CD4-positive, alpha-beta memory T cell (primary cell): ENCODE results near the gene ANKRD36. TPM values are rescaled to one million over a fixed set of nuclear protein-coding genes. Genes with fewer than 3 reads are reported as not detected.
A peak's percentile ranks its signal among the peaks of the same experiment; 100 is the strongest.
"Not testable (repeated sequence)": the region's sequence is repeated elsewhere in the genome, so short reads cannot be mapped to it uniquely, and the experiment has no call there.

Experiments used
- CTCF ChIA-PET: fragments of 350-600 bp; sonication (Branson Sonifier 250); formaldehyde crosslinking; loops from one replicate; lab custom pipeline; 2021; ENCODE audit warnings: inconsistent platforms; ENCODE audit not compliant: partially characterized antibody; lab: Charles Lee
- POLR2A ChIA-PET: fragments of 350-600 bp; sonication (Branson Sonifier 250); formaldehyde crosslinking; loops from one replicate; lab custom pipeline; 2021; ENCODE audit not compliant: partially characterized antibody; lab: Charles Lee
- DNase-seq, 5 donors: peaks; one replicate each; pipeline versions ENCODE4 v3.0.0 to v3.0.0-alpha.2; 2020 to 2022; ENCODE audit warnings: mixed read lengths in 1 of 5
- H3K27ac ChIP-seq: one replicate; pipeline ENCODE4 v1.7.0; 2013; ENCODE audit warnings: low read depth, low read length
- H3K27me3 ChIP-seq: 2 replicates; pipeline ENCODE4 v1.7.0; 2013; ENCODE audit warnings: mild to moderate bottlenecking, low read length, moderate library complexity; ENCODE audit not compliant: insufficient read depth
- H3K36me3 ChIP-seq: 2 replicates; pipeline ENCODE4 v1.7.0; 2013; ENCODE audit warnings: mild to moderate bottlenecking, low read length, moderate library complexity; ENCODE audit not compliant: insufficient read depth
- H3K4me1 ChIP-seq: 2 replicates; pipeline ENCODE4 v1.7.0; 2013; ENCODE audit warnings: mild to moderate bottlenecking, low read length, moderate library complexity; ENCODE audit not compliant: insufficient read depth
- H3K4me3 ChIP-seq, 2 donors: one replicate each; pipeline ENCODE4 v1.7.0; 2013; ENCODE audit warnings: low read length in 2 of 2, mild to moderate bottlenecking in 1 of 2
- H3K9me3 ChIP-seq, 2 donors: one replicate each; pipeline ENCODE4 v1.7.0; 2013; ENCODE audit warnings: low read length in 2 of 2, control low read depth in 1 of 2; ENCODE audit not compliant: control insufficient read depth in 1 of 2
- H3K27ac Mint-ChIP-seq, 7 donors: one replicate each; pipeline ENCODE4 v1.8.0; 2020 to 2021; ENCODE audit warnings: mixed read lengths in 7 of 7, mild to moderate bottlenecking in 6 of 7, inconsistent platforms in 3 of 7, moderate library complexity in 3 of 7
- H3K27me3 Mint-ChIP-seq, 2 donors: one replicate each; pipeline ENCODE4 v1.8.0; 2020 to 2021; ENCODE audit warnings: mixed read lengths in 2 of 2
- H3K36me3 Mint-ChIP-seq, 2 donors: one replicate each; pipeline ENCODE4 v1.8.0; 2020 to 2021; ENCODE audit warnings: mixed read lengths in 2 of 2, inconsistent platforms in 1 of 2, mild to moderate bottlenecking in 1 of 2
- H3K4me1 Mint-ChIP-seq, 4 donors: one replicate each; pipeline ENCODE4 v1.8.0; 2020 to 2021; ENCODE audit warnings: mixed read lengths in 4 of 4, mild to moderate bottlenecking in 1 of 4
- H3K4me3 Mint-ChIP-seq, 8 donors: one replicate each; pipeline ENCODE4 v1.8.0; 2020 to 2021; ENCODE audit warnings: mixed read lengths in 8 of 8, mild to moderate bottlenecking in 7 of 8, moderate library complexity in 6 of 8, inconsistent platforms in 3 of 8
- H3K9me3 Mint-ChIP-seq, 8 donors: one replicate each; pipeline ENCODE4 v1.8.0; 2020 to 2021; ENCODE audit warnings: mixed read lengths in 8 of 8, mild to moderate bottlenecking in 5 of 8, inconsistent platforms in 3 of 8, moderate library complexity in 1 of 8
- intact Hi-C: fragments of 100-400 bp; cut with micrococcal nuclease; formaldehyde crosslinking; loops from one replicate; pipeline ENCODE4 v1.15.1; 2023
- polyA plus RNA-seq, 2 donors: library from polyadenylated mRNA; unstranded; fragments of 300-500 nt; fragmentation: Illumina TruSeq; gene quantifications; one replicate each; pipeline ENCODE4 v1.2.3, GENCODE V29; 2021
- total RNA-seq, 2 experiments: library from RNA; stranded (reverse); gene quantifications; one replicate each; pipeline ENCODE4 v1.2.3, GENCODE V29; 2021

The ANKRD36 gene
- total and polyA plus RNA-seq, 4 experiments from 2014 or later, result 3.2 to 83.4 (median 43.9) TPM

- POLR2A ChIA-PET, H3K4me1 Mint-ChIP-seq: not testable (repeated sequence)
- peaks cover 50 to 68% of the 10 kb centered on the region in 2 donors for H3K36me3 Mint-ChIP-seq
Observed at GRCh38 chr2:97195349-97195748, 82.4 kb downstream of the ANKRD36 start.

GRCh38 chr2:97197251-97197650 is 84.3 kb downstream of the ANKRD36 start:
- H3K9me3 ChIP-seq, H3K27me3 Mint-ChIP-seq, H3K9me3 Mint-ChIP-seq, POLR2A ChIA-PET, DNase-seq, H3K4me3 ChIP-seq, H3K27ac Mint-ChIP-seq, H3K4me3 Mint-ChIP-seq, H3K4me1 ChIP-seq, H3K27ac ChIP-seq, H3K4me1 Mint-ChIP-seq, H3K27me3 ChIP-seq, CTCF ChIA-PET: not testable (repeated sequence)
- H3K36me3 Mint-ChIP-seq, result peaks cover 42 to 54% of the 10 kb centered on the region in 2 donors
- H3K36me3 ChIP-seq, result peaks cover 22% of the 10 kb centered on the region
- intact Hi-C loops, result loop anchor here (5.0 kb wide), 1 partner anchor 350 kb away; no protein-coding TSS in a partner anchor

More at GRCh38 chr2:97195349-97195748, 82.4 kb downstream of the ANKRD36 start:
- H3K36me3 ChIP-seq, result peaks cover 35% of the 10 kb centered on the region
- H3K27me3 ChIP-seq, H3K9me3 Mint-ChIP-seq, H3K4me3 ChIP-seq, H3K4me1 ChIP-seq, DNase-seq, H3K27ac ChIP-seq, H3K27me3 Mint-ChIP-seq, H3K9me3 ChIP-seq, CTCF ChIA-PET, H3K4me3 Mint-ChIP-seq: not testable (repeated sequence)
- H3K27ac Mint-ChIP-seq, result peak overlapping the region in 1 of 7 donors; percentile 8
- intact Hi-C loops, result loop anchor here (5.0 kb wide), 1 partner anchor 352 kb away; no protein-coding TSS in a partner anchor

- intact Hi-C loops, H3K9me3 ChIP-seq, H3K27me3 Mint-ChIP-seq, H3K27ac Mint-ChIP-seq, H3K4me3 Mint-ChIP-seq, H3K4me1 ChIP-seq, H3K27me3 ChIP-seq, H3K27ac ChIP-seq, DNase-seq, POLR2A ChIA-PET, H3K4me3 ChIP-seq, H3K9me3 Mint-ChIP-seq, CTCF ChIA-PET, H3K4me1 Mint-ChIP-seq: not testable (repeated sequence)
- H3K36me3 Mint-ChIP-seq, result peaks cover 14 to 44% of the 10 kb centered on the region in 2 donors
- H3K36me3 ChIP-seq, result peaks cover 11% of the 10 kb centered on the region
Observed at GRCh38 chr2:97200887-97201286, 87.9 kb downstream of the ANKRD36 start.

- peaks cover 11 to 42% of the 10 kb centered on the region in 2 donors for H3K36me3 Mint-ChIP-seq
- DNase-seq, POLR2A ChIA-PET, H3K4me3 ChIP-seq, H3K27me3 Mint-ChIP-seq, H3K36me3 ChIP-seq, H3K4me1 Mint-ChIP-seq, H3K9me3 Mint-ChIP-seq, CTCF ChIA-PET, H3K4me3 Mint-ChIP-seq, H3K9me3 ChIP-seq, H3K27ac Mint-ChIP-seq, intact Hi-C loops, H3K27ac ChIP-seq, H3K27me3 ChIP-seq, H3K4me1 ChIP-seq: not testable (repeated sequence)
Observed at GRCh38 chr2:97202643-97203250, 89.8 kb downstream of the ANKRD36 start.

- intact Hi-C loops, result no loop called here
- no peak overlapping the region for H3K4me3 Mint-ChIP-seq
- Histone ChIP-seq H3K9me3 (no peaks in the 10 kb centered on the region), H3K36me3 (peaks cover 4% of the 10 kb centered on the region), H3K4me1 (no peaks in the 10 kb centered on the region), H3K27ac (no peak overlapping the region), H3K4me3 (no peak overlapping the region), H3K27me3 (no peaks in the 10 kb centered on the region)
- POLR2A ChIA-PET, result no interaction called here
- no peaks in the 10 kb centered on the region for H3K9me3 Mint-ChIP-seq
- no peak for DNase-seq
- no peaks in the 10 kb centered on the region for H3K27me3 Mint-ChIP-seq
- CTCF ChIA-PET, result no interaction called here
- no peak overlapping the region for H3K27ac Mint-ChIP-seq
- H3K4me1 Mint-ChIP-seq, result no peaks in the 10 kb centered on the region
- peaks cover 39 to 68% of the 10 kb centered on the region in 2 donors for H3K36me3 Mint-ChIP-seq
Observed at GRCh38 chr2:97210325-97210724, 97.4 kb downstream of the ANKRD36 start.

GRCh38 chr2:97215025-97215424 is 102.1 kb downstream of the ANKRD36 start:
- peaks cover 28 to 46% of the 10 kb centered on the region in 2 donors for H3K36me3 Mint-ChIP-seq

GRCh38 chr2:97230848-97231585 is 118.1 kb downstream of the ANKRD36 start:
- H3K36me3 Mint-ChIP-seq, result peaks cover 14 to 20% of the 10 kb centered on the region in 2 donors
- H3K36me3 ChIP-seq, H3K27me3 ChIP-seq, intact Hi-C loops, POLR2A ChIA-PET, H3K4me1 ChIP-seq, H3K27ac Mint-ChIP-seq, H3K9me3 Mint-ChIP-seq, DNase-seq, H3K4me3 Mint-ChIP-seq, H3K27ac ChIP-seq, H3K4me1 Mint-ChIP-seq, H3K4me3 ChIP-seq, CTCF ChIA-PET, H3K27me3 Mint-ChIP-seq, H3K9me3 ChIP-seq: not testable (repeated sequence)

More at GRCh38 chr2:97215025-97215424, 102.1 kb downstream of the ANKRD36 start:
- DNase-seq, H3K4me1 Mint-ChIP-seq, CTCF ChIA-PET, H3K36me3 ChIP-seq, intact Hi-C loops, H3K9me3 Mint-ChIP-seq, H3K27ac ChIP-seq, H3K4me3 ChIP-seq, H3K27me3 ChIP-seq, H3K27ac Mint-ChIP-seq, H3K9me3 ChIP-seq, H3K4me1 ChIP-seq, H3K27me3 Mint-ChIP-seq, POLR2A ChIA-PET, H3K4me3 Mint-ChIP-seq: not testable (repeated sequence)
